Measurements from ENCODE around the gene SPDEF. TPM values are rescaled to one million over a fixed set of nuclear protein-coding genes. Genes with fewer than 3 reads are reported as not detected.

SPDEF gene
- total and polyA plus RNA-seq, 4 donors = 0.17 to 0.36 (median 0.21) TPM

- WGBS (ENCODE audit: insufficient coverage) = 83% methylated on average over 13 of the region's 13 CpGs
- H3K9me3 ChIP-seq (ENCODE audit: control insufficient read depth, insufficient read depth, low read length) = no peaks in the 10 kb centered on the region
- DNase-seq (ENCODE audit: low read depth in 4 of 6, low spot score in 6 of 6) = no peak
- peaks cover 9% of the 10 kb centered on the region for H3K36me3 ChIP-seq (ENCODE audit: control insufficient read depth, insufficient read depth, low read length)
- H3K27me3 ChIP-seq (ENCODE audit: control insufficient read depth, insufficient read depth, low read length) = no peaks in the 10 kb centered on the region
- no peak overlapping the region for H3K4me3 ChIP-seq (ENCODE audit: low read depth, low read length)
- peaks cover 26% of the 10 kb centered on the region for H3K4me1 ChIP-seq (ENCODE audit: control insufficient read depth, insufficient read depth, low read length)
- no peak overlapping the region for H3K27ac ChIP-seq (ENCODE audit: low read depth, low read length)
Observed at GRCh38 chr6:34525431-34526175, 30.5 kb downstream of the SPDEF start.

DNA sequence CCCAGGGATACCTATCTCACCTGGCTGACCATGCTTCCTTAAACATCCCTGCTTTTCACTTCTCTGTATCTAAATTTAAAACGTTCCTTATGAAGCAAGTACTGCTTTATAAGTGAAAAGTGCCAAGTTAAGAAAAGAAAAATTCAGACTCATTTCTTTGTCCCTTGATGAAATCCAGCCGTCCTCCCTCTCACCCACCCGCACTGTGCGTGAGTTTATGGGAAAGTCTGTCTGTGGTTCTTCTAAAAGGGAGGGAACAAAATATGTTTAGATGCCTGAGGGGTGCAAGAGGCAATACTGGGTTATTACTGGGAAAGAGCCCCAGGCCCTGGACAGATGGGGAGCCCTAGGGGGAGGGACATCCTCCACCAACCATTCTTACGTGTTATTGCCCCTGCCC lies 31.2 kb downstream of the SPDEF start:
- H3K27me3 ChIP-seq (ENCODE audit: control insufficient read depth, insufficient read depth, low read length) = no peaks in the 10 kb centered on the region
- no peak overlapping the region for H3K27ac ChIP-seq (ENCODE audit: low read depth, low read length)
- peaks cover 4% of the 10 kb centered on the region for H3K36me3 ChIP-seq (ENCODE audit: control insufficient read depth, insufficient read depth, low read length)
- WGBS (ENCODE audit: insufficient coverage) = 78% methylated on average over 1 of the region's 5 CpGs
- no peaks in the 10 kb centered on the region for H3K9me3 ChIP-seq (ENCODE audit: control insufficient read depth, insufficient read depth, low read length)
- no peak overlapping the region for H3K4me3 ChIP-seq (ENCODE audit: low read depth, low read length)
- DNase-seq (ENCODE audit: low read depth in 4 of 6, low spot score in 6 of 6) = no peak
- peaks cover 22% of the 10 kb centered on the region for H3K4me1 ChIP-seq (ENCODE audit: control insufficient read depth, insufficient read depth, low read length)

- H3K4me1 ChIP-seq (ENCODE audit: control insufficient read depth, insufficient read depth, low read length) = peaks cover 21% of the 10 kb centered on the region
- WGBS (ENCODE audit: insufficient coverage) = no CpG with 5 or more reads among the region's 5 CpGs
- no peak overlapping the region for H3K4me3 ChIP-seq (ENCODE audit: low read depth, low read length)
- H3K27me3 ChIP-seq (ENCODE audit: control insufficient read depth, insufficient read depth, low read length) = no peaks in the 10 kb centered on the region
- H3K9me3 ChIP-seq (ENCODE audit: control insufficient read depth, insufficient read depth, low read length) = no peaks in the 10 kb centered on the region
- no peak for DNase-seq (ENCODE audit: low read depth in 4 of 6, low spot score in 6 of 6)
- H3K36me3 ChIP-seq (ENCODE audit: control insufficient read depth, insufficient read depth, low read length) = no peaks in the 10 kb centered on the region
- no peak overlapping the region for H3K27ac ChIP-seq (ENCODE audit: low read depth, low read length)
Observed at GRCh38 chr6:34524499-34524898, 31.6 kb downstream of the SPDEF start.

- H3K4me1 ChIP-seq (ENCODE audit: control insufficient read depth, insufficient read depth, low read length) = peaks cover 21% of the 10 kb centered on the region
- H3K36me3 ChIP-seq (ENCODE audit: control insufficient read depth, insufficient read depth, low read length) = no peaks in the 10 kb centered on the region
- WGBS (ENCODE audit: insufficient coverage) = 76% methylated on average over 7 of the region's 8 CpGs
- H3K27me3 ChIP-seq (ENCODE audit: control insufficient read depth, insufficient read depth, low read length) = no peaks in the 10 kb centered on the region
- no peak overlapping the region for H3K27ac ChIP-seq (ENCODE audit: low read depth, low read length)
- no peak for DNase-seq (ENCODE audit: low read depth in 4 of 6, low spot score in 6 of 6)
- no peak overlapping the region for H3K4me3 ChIP-seq (ENCODE audit: low read depth, low read length)
- no peaks in the 10 kb centered on the region for H3K9me3 ChIP-seq (ENCODE audit: control insufficient read depth, insufficient read depth, low read length)
Observed at GRCh38 chr6:34523441-34524206, 32.5 kb downstream of the SPDEF start.

DNA sequence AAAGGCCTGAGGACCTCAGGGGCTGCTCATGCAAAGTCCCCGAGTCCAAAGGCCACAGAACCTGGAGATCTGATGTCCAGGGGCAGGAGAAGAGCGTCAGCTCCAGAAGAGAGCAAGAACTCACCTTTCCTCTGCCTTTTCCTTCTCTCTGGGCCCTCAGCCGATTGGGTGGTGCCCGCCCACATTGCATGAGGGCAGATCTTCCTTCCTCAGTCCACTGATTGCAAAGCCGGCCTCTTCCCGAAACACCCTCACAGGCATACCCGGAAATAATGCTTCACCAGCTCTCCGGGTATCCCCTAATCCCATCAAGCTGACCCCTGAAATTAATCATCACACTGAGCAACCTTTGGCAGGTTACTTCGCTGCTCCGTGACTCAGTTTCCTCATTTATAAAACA lies 33.4 kb downstream of the SPDEF start:
- Histone ChIP-seq H3K9me3 (ENCODE audit: control insufficient read depth, insufficient read depth, low read length) (no peaks in the 10 kb centered on the region), H3K27ac (ENCODE audit: low read depth, low read length) (no peak overlapping the region), H3K4me1 (ENCODE audit: control insufficient read depth, insufficient read depth, low read length) (peaks cover 21% of the 10 kb centered on the region), H3K4me3 (ENCODE audit: low read depth, low read length) (no peak overlapping the region), H3K36me3 (ENCODE audit: control insufficient read depth, insufficient read depth, low read length) (peaks cover 3% of the 10 kb centered on the region), H3K27me3 (ENCODE audit: control insufficient read depth, insufficient read depth, low read length) (no peaks in the 10 kb centered on the region)
- no peak for DNase-seq (ENCODE audit: low read depth in 4 of 6, low spot score in 6 of 6)
- WGBS (ENCODE audit: insufficient coverage) = 86% methylated on average over 10 of the region's 10 CpGs

GRCh38 chr6:34521463-34522285 lies 34.5 kb downstream of the SPDEF start:
- Histone ChIP-seq H3K9me3 (ENCODE audit: control insufficient read depth, insufficient read depth, low read length) (no peaks in the 10 kb centered on the region), H3K36me3 (ENCODE audit: control insufficient read depth, insufficient read depth, low read length) (peaks cover 3% of the 10 kb centered on the region), H3K27ac (ENCODE audit: low read depth, low read length) (no peak overlapping the region), H3K27me3 (ENCODE audit: control insufficient read depth, insufficient read depth, low read length) (no peaks in the 10 kb centered on the region), H3K4me1 (ENCODE audit: control insufficient read depth, insufficient read depth, low read length) (peaks cover 20% of the 10 kb centered on the region), H3K4me3 (ENCODE audit: low read depth, low read length) (no peak overlapping the region)
- no peak for DNase-seq (ENCODE audit: low read depth in 4 of 6, low spot score in 6 of 6)
- 83% methylated on average over 27 of the region's 28 CpGs for WGBS (ENCODE audit: insufficient coverage)

- H3K4me3 ChIP-seq (ENCODE audit: low read depth, low read length) = no peak overlapping the region
- H3K27ac ChIP-seq (ENCODE audit: low read depth, low read length) = no peak overlapping the region
- H3K9me3 ChIP-seq (ENCODE audit: control insufficient read depth, insufficient read depth, low read length) = no peaks in the 10 kb centered on the region
- no peaks in the 10 kb centered on the region for H3K27me3 ChIP-seq (ENCODE audit: control insufficient read depth, insufficient read depth, low read length)
- H3K36me3 ChIP-seq (ENCODE audit: control insufficient read depth, insufficient read depth, low read length) = peaks cover 3% of the 10 kb centered on the region
- no peak for DNase-seq (ENCODE audit: low read depth in 4 of 6, low spot score in 6 of 6)
- H3K4me1 ChIP-seq (ENCODE audit: control insufficient read depth, insufficient read depth, low read length) = peaks cover 20% of the 10 kb centered on the region
- 88% methylated on average over 22 of the region's 24 CpGs for WGBS (ENCODE audit: insufficient coverage)
Observed at GRCh38 chr6:34520645-34521462, 35.3 kb downstream of the SPDEF start.

DNA sequence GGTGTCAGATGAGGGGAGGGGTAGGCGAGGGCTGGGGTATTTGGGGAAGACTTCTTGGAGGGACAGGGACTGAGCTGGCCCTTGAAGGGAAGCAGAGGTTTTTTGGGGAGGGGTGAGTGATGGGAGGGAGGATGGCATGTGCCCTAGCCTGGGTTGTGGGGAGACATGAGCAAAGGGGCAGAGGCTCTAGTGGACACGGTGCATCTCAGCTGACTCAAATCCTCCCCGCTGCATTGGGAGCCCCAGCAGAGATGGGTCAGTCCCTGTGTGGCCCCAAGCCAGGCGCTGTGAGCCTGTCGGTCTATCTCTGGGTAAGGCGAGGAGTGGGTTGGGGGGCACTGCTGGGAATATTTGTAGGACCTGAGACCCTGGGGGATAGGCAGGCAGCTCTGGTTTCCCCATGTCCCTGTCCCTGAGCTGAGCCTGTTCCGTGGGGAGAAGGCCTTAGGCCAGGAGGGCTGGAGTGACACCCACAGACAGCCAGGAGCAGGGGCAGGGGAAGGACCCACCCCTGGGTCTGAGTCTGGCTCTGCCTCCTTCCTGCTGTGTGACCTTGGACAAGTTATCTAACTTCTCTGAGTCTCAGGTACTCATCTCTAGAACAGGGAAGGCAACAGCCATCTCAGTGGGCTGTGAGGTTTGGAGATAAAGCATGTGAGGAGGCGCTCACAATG lies 36.0 kb downstream of the SPDEF start:
- DNase-seq (ENCODE audit: low read depth in 4 of 6, low spot score in 6 of 6) = no peak
- Histone ChIP-seq H3K27me3 (ENCODE audit: control insufficient read depth, insufficient read depth, low read length) (no peaks in the 10 kb centered on the region), H3K4me1 (ENCODE audit: control insufficient read depth, insufficient read depth, low read length) (peaks cover 20% of the 10 kb centered on the region), H3K27ac (ENCODE audit: low read depth, low read length) (no peak overlapping the region), H3K4me3 (ENCODE audit: low read depth, low read length) (no peak overlapping the region), H3K36me3 (ENCODE audit: control insufficient read depth, insufficient read depth, low read length) (peaks cover 3% of the 10 kb centered on the region), H3K9me3 (ENCODE audit: control insufficient read depth, insufficient read depth, low read length) (no peaks in the 10 kb centered on the region)
- 88% methylated on average over 8 of the region's 8 CpGs for WGBS (ENCODE audit: insufficient coverage)

Data from spinal cord (tissue), 10 donors.